KOPT-K1 (cell line): Measurements from ENCODE around the gene CATSPERB.

ENCODE experiments used
- H3K27ac ChIP-seq: fragments of 200-600 bp; sonication (generic); 2 replicates; pipeline ENCODE4 v1.5.1; 2016; ENCODE audit warnings: antibody characterized with exemption, mild to moderate bottlenecking, low read depth, low read length; ENCODE audit not compliant: poor library complexity, severe bottlenecking
- H3K36me3 ChIP-seq: fragments of 200-600 bp; sonication (generic); 2 replicates; pipeline ENCODE4 v1.5.1; 2017; ENCODE audit warnings: antibody characterized with exemption, mild to moderate bottlenecking, low read length, moderate library complexity; ENCODE audit not compliant: insufficient read depth
- H3K9me3 ChIP-seq: fragments of 200-600 bp; sonication (generic); 2 replicates; pipeline ENCODE4 v1.5.1; 2017; ENCODE audit warnings: antibody characterized with exemption, low read length, mild to moderate bottlenecking; ENCODE audit not compliant: insufficient read depth, poor library complexity, severe bottlenecking

The CATSPERB gene, protein sequence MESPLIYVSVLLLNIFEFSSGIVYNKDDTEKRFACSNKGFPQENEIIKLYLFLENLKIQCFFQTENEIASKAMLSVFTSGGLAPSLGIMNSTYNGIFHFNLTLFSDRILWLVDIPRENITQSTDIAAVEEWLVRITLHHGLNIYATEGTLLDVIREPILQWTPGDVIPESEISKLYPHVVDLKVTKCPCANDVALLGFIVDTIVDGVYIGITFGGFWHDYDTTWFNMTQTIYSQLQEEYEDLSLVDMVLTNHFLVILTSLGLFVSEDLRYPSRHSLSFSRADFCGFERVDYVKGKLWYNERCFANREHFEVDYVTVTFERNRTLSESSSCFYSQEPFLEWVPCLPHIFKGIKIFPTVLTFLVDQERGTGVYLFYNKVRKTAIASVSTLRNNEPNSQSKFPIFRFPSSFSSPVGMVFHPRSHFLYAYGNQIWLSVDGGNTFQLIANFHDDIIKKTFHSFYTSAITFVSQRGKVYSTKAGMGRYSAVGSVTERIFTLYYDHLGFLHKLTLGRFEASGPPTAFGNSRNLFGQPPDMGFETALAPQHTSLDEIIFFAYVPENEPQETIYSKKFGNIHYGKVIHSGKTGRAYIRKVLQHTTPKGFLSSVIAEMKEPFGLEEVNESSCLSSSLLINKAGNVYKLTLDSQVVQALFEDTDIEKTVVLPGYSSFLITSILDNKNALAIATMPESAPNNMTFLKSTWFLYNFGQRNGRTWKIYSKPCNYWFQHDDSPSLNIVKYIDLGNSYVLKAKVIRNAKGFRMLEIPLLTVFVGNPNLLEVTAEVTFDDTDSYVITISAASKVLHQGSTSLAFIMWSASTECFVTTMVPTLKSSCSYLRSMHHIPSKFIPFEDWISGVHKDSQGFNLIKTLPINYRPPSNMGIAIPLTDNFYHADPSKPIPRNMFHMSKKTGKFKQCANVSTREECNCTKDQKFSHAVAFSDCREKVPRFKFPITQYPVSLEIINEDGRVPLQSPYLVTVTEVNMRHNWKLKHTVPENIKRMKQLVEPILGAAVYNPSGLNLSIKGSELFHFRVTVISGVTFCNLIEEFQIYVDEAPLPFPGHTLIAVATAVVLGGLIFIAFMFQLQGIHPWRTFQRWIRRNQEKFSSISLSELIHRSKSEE

DNA sequence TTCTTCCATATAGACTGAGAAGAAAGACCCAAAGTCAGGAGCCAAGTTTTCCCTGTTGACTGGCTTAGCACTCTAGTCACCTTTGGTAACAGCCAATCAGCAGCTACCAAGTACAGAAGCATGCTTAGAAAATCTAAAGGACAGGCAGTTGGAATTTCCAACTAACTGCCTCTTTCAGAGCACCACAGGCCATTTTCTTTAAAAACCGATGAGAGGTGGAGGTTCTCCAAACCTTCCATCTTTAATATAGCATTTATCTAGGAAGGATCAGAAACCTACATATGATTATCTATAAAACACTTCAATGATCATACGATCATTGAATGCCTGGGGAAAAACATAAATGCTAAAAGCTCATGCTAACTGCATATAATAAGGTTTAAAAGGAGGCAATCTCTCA, at the start of gene CATSPERB:
TSS of gene CATSPERB (minus strand) at position 101 of the 400 bp plus-strand sequence. CDS start 2,607 bp downstream, outside the sequence.
- Histone ChIP-seq H3K27ac (no peak within 1 kb of the TSS), H3K36me3 (no peaks in the 10 kb centered on the region), H3K9me3 (no peaks in the 10 kb centered on the region)

DNA sequence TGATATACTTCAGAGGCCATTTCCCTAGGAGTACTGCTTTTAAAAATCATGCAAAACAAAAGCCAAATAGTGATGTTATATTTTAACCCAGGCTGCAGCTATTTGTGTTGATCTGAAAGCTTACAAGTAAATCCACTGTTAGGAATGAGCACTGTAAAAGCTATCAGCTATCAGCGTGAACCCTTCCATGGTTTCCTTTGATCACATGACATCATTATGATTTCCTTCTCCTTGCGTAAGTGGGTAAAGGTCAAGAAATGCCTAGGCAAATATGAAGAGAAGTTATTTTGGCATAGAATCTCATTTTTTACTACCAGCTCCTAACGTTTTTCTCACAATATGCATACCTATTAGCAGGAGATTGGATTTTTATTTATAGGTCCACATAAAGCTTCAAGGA, 48.6 kb upstream of the CATSPERB start:
- no peak overlapping the region for H3K27ac ChIP-seq
- no peaks in the 10 kb centered on the region for H3K36me3 ChIP-seq
- H3K9me3 ChIP-seq: no peaks in the 10 kb centered on the region

DNA sequence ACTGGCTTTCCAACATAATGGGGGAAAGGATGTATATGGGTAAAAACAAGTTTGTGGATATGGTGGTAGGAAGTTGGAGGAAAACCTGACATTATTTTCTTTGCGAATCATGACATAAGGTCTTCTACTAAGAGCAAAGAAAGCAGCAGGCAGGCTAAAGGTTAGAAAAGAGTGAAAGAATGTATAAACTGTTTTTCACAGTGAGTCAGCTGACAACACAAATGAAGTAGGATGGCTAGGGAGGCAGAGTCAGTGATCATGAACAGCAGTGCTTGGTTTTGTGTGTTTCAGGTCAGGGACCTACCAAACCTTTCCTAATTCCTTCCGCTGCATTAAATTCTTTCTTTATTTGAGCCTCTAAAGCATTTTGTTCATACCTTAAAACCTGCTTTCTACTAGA, 46.3 kb upstream of the CATSPERB start:
- no peak overlapping the region for H3K27ac ChIP-seq
- no peaks in the 10 kb centered on the region for H3K9me3 ChIP-seq
- no peaks in the 10 kb centered on the region for H3K36me3 ChIP-seq

GRCh38 chr14:91774140-91775096, 42.5 kb upstream of the CATSPERB start:
- Histone ChIP-seq H3K36me3 (no peaks in the 10 kb centered on the region), H3K9me3 (no peaks in the 10 kb centered on the region), H3K27ac (no peak overlapping the region)

DNA sequence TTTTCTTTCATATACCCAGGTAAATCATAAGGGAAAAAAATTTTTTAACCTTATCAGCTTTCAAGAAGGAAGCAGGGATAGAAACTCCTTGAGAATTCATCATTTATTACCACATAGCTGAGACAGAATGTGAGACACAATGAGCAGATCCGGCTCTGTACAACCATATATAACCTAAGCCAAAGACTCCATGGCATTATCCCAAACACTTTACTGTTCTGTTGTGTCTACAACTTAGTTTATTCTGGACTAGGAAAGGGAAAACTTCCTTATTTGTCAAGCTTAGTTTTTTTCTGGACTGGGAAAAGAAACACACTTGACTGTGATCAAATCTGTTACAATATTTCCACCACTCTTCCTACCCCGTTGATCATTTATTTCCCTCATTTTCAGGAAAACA, 38.3 kb upstream of the CATSPERB start:
- Histone ChIP-seq H3K9me3 (no peaks in the 10 kb centered on the region), H3K27ac (no peak overlapping the region)

GRCh38 chr14:91755570-91756295, 23.8 kb upstream of the CATSPERB start:
- Histone ChIP-seq H3K9me3 (peaks cover 16% of the 10 kb centered on the region), H3K27ac (no peak overlapping the region), H3K36me3 (no peaks in the 10 kb centered on the region)

More for the DNA sequence above, 38.3 kb upstream of the CATSPERB start:
- no peaks in the 10 kb centered on the region for H3K36me3 ChIP-seq

- no peak overlapping the region for H3K27ac ChIP-seq
- H3K9me3 ChIP-seq: peaks cover 7% of the 10 kb centered on the region
- H3K36me3 ChIP-seq: no peaks in the 10 kb centered on the region
Observed at GRCh38 chr14:91754819-91755218, 22.9 kb upstream of the CATSPERB start.

- Histone ChIP-seq H3K36me3 (no peaks in the 10 kb centered on the region), H3K9me3 (peaks cover 2% of the 10 kb centered on the region), H3K27ac (no peak overlapping the region)
Observed at GRCh38 chr14:91754185-91754584, 22.3 kb upstream of the CATSPERB start.

DNA sequence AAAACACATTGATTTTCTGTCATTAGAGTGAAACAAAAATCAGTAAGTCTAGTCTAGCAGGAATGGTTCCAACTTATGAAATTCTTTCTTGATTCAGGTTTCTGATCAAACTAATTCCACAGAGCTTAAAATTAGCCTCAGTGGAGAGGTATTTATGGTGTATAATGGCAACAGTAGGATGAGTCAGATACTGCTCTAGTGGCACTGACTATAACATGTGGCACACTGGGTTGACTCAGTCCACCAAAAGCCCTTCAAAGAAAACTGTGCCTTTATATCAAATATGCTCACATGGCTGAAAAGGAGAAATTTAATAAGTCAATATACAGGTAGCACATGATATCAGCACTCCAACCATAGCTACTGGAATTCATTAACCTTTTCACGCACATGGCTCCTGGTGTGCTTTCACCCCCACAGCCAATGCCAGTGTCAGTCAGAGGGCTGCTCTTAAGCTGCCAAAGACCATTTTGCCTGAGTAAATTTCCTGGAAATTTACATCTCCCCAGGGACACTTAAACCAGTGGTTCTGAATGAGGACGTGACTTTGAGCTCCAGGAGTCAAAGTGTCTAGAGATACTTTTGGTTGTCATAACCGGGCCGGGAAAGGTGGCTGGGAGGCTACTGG, 21.7 kb upstream of the CATSPERB start:
- Histone ChIP-seq H3K27ac (no peak overlapping the region), H3K36me3 (no peaks in the 10 kb centered on the region), H3K9me3 (no peaks in the 10 kb centered on the region)

DNA sequence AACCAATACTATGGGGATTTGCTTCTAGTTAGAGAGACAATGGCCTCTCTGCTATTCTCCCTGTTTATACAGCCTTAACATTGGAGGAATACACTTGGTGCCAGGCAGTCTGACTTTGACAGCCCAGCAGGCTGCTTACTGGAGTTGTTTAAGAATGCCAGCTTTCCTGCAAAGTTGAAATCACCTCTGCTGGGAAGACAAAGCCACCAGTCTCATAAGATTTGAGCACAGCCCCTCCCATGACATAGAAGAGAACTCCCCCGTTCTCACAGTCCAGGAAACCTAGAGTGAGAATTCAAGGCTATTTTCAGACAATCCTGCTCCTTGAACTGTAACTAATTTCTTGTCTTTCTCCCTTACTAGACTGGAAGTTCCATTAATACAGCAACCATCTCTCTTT, 21.1 kb upstream of the CATSPERB start:
- Histone ChIP-seq H3K36me3 (no peaks in the 10 kb centered on the region), H3K9me3 (no peaks in the 10 kb centered on the region), H3K27ac (no peak overlapping the region)

- H3K9me3 ChIP-seq: no peaks in the 10 kb centered on the region
- H3K36me3 ChIP-seq: no peaks in the 10 kb centered on the region
- no peak overlapping the region for H3K27ac ChIP-seq
Observed at GRCh38 chr14:91751719-91752118, 19.8 kb upstream of the CATSPERB start.

GRCh38 chr14:91750634-91751198, 18.8 kb upstream of the CATSPERB start:
- Histone ChIP-seq H3K36me3 (no peaks in the 10 kb centered on the region), H3K27ac (no peak overlapping the region), H3K9me3 (no peaks in the 10 kb centered on the region)

- Histone ChIP-seq H3K9me3 (no peaks in the 10 kb centered on the region), H3K36me3 (no peaks in the 10 kb centered on the region), H3K27ac (no peak overlapping the region)
Observed at GRCh38 chr14:91749868-91750267, 18.0 kb upstream of the CATSPERB start.
